HCT116 (cell line): Measurements from ENCODE around the gene SEC11A.

Experiments used
- EZH2 ChIP-seq: fragments of 200-600 bp; sonication (generic); IDR thresholded peaks from 2 replicates; pipeline ENCODE4 v1.6.1; 2017; ENCODE audit warnings: antibody characterized with exemption, mixed run types
- TF ChIP-seq, protein P1 (sequence below), 3 experiments: fragments of 200-600 bp in 1 of 3; sonication (generic) in 1 of 3; IDR thresholded peaks in 2 of 3; conservative IDR thresholded peaks in 1 of 3; 2 replicates each; pipeline ENCODE4 v1.5.1; 2012 to 2017; ENCODE audit warnings: low read depth in 2 of 3, low read length in 2 of 3, antibody characterized with exemption in 1 of 3, borderline replicate concordance in 1 of 3, control low read depth in 1 of 3, mild to moderate bottlenecking in 1 of 3, mixed read lengths in 1 of 3, mixed run types in 1 of 3, moderate library complexity in 1 of 3; ENCODE audit not compliant: insufficient read depth in 1 of 3

DNA sequence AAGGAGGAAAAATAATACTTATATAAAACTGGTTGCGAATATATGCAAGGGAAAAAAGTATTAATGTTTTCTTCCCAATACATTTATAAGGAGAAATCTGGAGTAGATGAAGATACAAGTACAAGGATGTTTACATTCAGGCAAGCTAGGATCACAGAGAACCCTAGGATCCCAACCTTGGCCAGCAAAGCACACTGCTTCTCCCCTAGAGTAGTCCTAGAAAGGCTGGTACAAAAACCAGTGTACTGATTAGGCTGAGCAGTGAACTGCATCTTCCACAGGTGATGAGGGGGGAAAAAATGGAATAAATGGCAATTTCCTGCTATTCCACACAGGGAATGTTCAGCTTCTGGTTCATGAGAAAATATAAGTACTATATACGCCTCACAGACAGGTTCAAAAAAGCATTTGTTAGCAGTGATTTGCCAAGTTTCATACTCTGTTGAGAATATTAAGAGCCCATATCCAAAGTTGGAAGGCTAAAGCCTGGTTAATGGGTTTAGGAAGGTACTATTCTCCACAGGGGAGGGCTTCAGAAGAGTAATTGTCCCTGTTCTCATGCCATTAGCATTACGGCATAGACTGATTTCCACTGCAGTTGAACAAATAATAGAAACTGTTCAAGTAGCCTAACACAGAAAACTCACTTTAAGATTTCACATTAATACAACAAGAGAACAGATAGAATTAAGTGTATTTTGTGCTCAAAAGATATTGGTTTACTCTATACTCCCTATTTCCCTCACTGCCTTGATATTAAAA is 47.5 kb downstream of the SEC11A start:
- no peak for TF ChIP-seq EZH2
- TF ChIP-seq, protein P1, sequence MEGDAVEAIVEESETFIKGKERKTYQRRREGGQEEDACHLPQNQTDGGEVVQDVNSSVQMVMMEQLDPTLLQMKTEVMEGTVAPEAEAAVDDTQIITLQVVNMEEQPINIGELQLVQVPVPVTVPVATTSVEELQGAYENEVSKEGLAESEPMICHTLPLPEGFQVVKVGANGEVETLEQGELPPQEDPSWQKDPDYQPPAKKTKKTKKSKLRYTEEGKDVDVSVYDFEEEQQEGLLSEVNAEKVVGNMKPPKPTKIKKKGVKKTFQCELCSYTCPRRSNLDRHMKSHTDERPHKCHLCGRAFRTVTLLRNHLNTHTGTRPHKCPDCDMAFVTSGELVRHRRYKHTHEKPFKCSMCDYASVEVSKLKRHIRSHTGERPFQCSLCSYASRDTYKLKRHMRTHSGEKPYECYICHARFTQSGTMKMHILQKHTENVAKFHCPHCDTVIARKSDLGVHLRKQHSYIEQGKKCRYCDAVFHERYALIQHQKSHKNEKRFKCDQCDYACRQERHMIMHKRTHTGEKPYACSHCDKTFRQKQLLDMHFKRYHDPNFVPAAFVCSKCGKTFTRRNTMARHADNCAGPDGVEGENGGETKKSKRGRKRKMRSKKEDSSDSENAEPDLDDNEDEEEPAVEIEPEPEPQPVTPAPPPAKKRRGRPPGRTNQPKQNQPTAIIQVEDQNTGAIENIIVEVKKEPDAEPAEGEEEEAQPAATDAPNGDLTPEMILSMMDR (IDR thresholded peaks at IDR 0.05 in 2 of 3, conservative IDR thresholded peaks at IDR 0.05 in 1 of 3; ENCODE audit: borderline replicate concordance in 1 of 3, insufficient read depth in 1 of 3, low read depth in 2 of 3, low read length in 2 of 3): no peak
